AG04450 (cell line): ENCODE measurements around the gene SLC25A44. TPM values are rescaled to one million over a fixed set of nuclear protein-coding genes. Genes with fewer than 3 reads are reported as not detected.
"Not testable (repeated sequence)": the region's sequence is repeated elsewhere in the genome, so short reads cannot be mapped to it uniquely, and the experiment has no call there.

ENCODE experiments used
- CTCF ChIA-PET: fragments of 300-600, 350-600 bp; formaldehyde crosslinking; extraction: SDS; loops from one replicate; lab custom pipeline; 2022; ENCODE audit warnings: antibody characterized with exemption, inconsistent platforms; lab: Charles Lee
- POLR2A ChIA-PET: fragments of 350-600 bp; formaldehyde crosslinking; extraction: SDS; loops from one replicate; lab custom pipeline; 2021; ENCODE audit warnings: antibody characterized with exemption, inconsistent platforms; lab: Yijun Ruan, JAX
- DNase-seq: peaks from one replicate; pipeline ENCODE4 v3.0.0-alpha.2; 2011; ENCODE audit warnings: low read depth, low spot score
- H3K27ac ChIP-seq: one replicate; pipeline ENCODE4 v1.5.1; 2012; ENCODE audit warnings: low read depth, low read length, control low read depth
- H3K27me3 ChIP-seq: one replicate; pipeline ENCODE4 v1.6.0; 2012; ENCODE audit warnings: low read length; ENCODE audit not compliant: control insufficient read depth, insufficient read depth
- H3K4me3 ChIP-seq: 2 replicates; pipeline ENCODE4 v1.5.1; 2011; ENCODE audit warnings: mild to moderate bottlenecking, low read depth, low read length, control low read depth
- H3K9me3 ChIP-seq: 2 replicates; pipeline ENCODE4 v1.5.1; 2012; ENCODE audit warnings: low read length; ENCODE audit not compliant: control insufficient read depth, insufficient read depth
- CTCF ChIP-seq: IDR thresholded peaks from 2 replicates; pipeline ENCODE4 v1.5.1; 2011; ENCODE audit warnings: low read depth, low read length, control low read depth, inconsistent platforms
- polyA plus RNA-seq: library from polyadenylated mRNA; depleted of rRNA; stranded (reverse); fragments of >200 nt; gene quantifications from 2 replicates; pipeline ENCODE4 v1.2.3, GENCODE V29; 2011

SLC25A44 gene
- polyA plus RNA-seq, 1 experiment: 24.1 TPM

- CTCF ChIA-PET: interaction anchor here (1.1 to 1.3 kb wide), 3 partner anchors 22 to 147 kb away, joined by 3 to 4 read pairs (median 3); no protein-coding TSS in a partner anchor
- H3K27ac ChIP-seq: no peak overlapping the region
- DNase-seq: no peak
- no peaks in the 10 kb centered on the region for H3K9me3 ChIP-seq
- H3K27me3 ChIP-seq: peaks cover 12% of the 10 kb centered on the region
- peak; percentile 12; the same call in 1 of the 2 replicates for TF ChIP-seq CTCF
- POLR2A ChIA-PET: no interaction called here
- no peak overlapping the region for H3K4me3 ChIP-seq
These were observed 21.0 kb upstream of the SLC25A44 start for GRCh38 chr1:156172696-156173470.

- no peak overlapping the region for H3K4me3 ChIP-seq
- ChIA-PET POLR2A (interaction anchor here (0.7 kb wide), 1 partner anchor 26 kb away, joined by 5 read pairs; no protein-coding TSS in a partner anchor), CTCF (interaction anchor here (1.7 kb wide), 1 partner anchor 48 kb away, joined by 6 read pairs; no protein-coding TSS in a partner anchor)
- H3K27me3 ChIP-seq: peaks cover 15% of the 10 kb centered on the region
- DNase-seq: no peak
- H3K27ac ChIP-seq: no peak overlapping the region
- TF ChIP-seq CTCF: no peak
- no peaks in the 10 kb centered on the region for H3K9me3 ChIP-seq
These were observed 17.2 kb upstream of the SLC25A44 start for GRCh38 chr1:156176610-156177210.

GRCh38 chr1:156177919-156178654 lies 15.8 kb upstream of the SLC25A44 start:
- no peak overlapping the region for H3K4me3 ChIP-seq
- H3K27ac ChIP-seq: no peak overlapping the region
- POLR2A ChIA-PET: no interaction called here
- H3K9me3 ChIP-seq: no peaks in the 10 kb centered on the region
- DNase-seq: no peak
- CTCF ChIA-PET: no interaction called here
- H3K27me3 ChIP-seq: peaks cover 13% of the 10 kb centered on the region
- no peak for TF ChIP-seq CTCF

GRCh38 chr1:156180471-156180870 lies 13.4 kb upstream of the SLC25A44 start:
- TF ChIP-seq CTCF: no peak
- no peak overlapping the region for H3K4me3 ChIP-seq
- no peak overlapping the region for H3K27ac ChIP-seq
- H3K27me3 ChIP-seq: peaks cover 9% of the 10 kb centered on the region
- CTCF ChIA-PET: no interaction called here
- no peak for DNase-seq
- no peaks in the 10 kb centered on the region for H3K9me3 ChIP-seq
- POLR2A ChIA-PET: no interaction called here

GRCh38 chr1:156181391-156181924 lies 12.4 kb upstream of the SLC25A44 start:
- H3K27ac ChIP-seq, H3K27me3 ChIP-seq, POLR2A ChIA-PET, DNase-seq, H3K9me3 ChIP-seq, H3K4me3 ChIP-seq, CTCF ChIA-PET: not testable (repeated sequence)

DNA sequence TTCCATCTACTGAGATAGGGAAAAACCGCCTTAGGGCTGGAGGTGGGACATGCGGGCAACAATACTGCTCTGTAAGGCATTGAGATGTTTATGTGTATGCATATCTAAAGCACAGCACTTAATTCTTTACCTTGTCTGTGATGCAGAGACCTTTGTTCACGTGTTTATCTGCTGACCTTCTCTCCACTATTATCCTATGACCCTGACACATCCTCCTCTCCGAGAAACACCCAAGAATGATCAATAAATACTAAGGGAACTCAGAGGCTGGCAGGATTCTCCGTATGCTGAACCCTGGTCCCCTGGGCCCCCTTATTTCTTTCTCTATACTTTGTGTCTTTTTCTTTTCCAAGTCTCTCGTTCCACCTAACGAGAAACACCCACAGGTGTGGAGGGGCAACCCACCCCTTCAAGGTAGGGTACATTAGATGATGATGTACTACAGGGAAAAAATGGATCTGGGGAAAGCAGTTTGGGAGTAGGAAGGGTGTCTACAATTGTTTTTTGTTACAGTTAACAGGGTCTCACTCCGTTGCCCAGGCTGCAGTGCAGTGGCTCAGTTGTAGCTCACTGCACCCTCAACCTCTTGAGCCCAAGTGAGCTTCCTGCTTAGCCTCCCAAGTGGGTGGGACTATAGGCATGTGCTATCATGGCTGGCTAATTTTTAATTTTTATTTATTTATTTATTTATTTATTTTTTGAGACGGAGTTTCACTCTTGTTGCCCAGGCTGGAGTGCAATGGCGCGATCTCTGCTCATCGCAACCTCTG lies 11.7 kb upstream of the SLC25A44 start:
- H3K9me3 ChIP-seq, CTCF ChIA-PET, H3K27ac ChIP-seq, DNase-seq, H3K4me3 ChIP-seq, POLR2A ChIA-PET, H3K27me3 ChIP-seq: not testable (repeated sequence)
